Lung (tissue), 12 donors: ENCODE data around the gene MAGI3. TPM values are rescaled to one million over a fixed set of nuclear protein-coding genes. Genes with fewer than 3 reads are reported as not detected.

Source experiments
- ATAC-seq: fragments of 200-7000 bp; cut with Tn5 transposase; one replicate; pipeline ENCODE4 v1.9.1; 2020; ENCODE audit warnings: moderate number of reproducible peaks; ENCODE audit not compliant: insufficient read depth, low FRiP score
- DNase-seq, 3 donors: peaks; one replicate each; pipeline ENCODE4 v3.0.0-alpha.2; 2013 to 2017
- H3K27ac ChIP-seq, 2 donors: one replicate each; pipeline ENCODE4 v1.5.1; 2013; ENCODE audit warnings: mild to moderate bottlenecking in 2 of 2, moderate library complexity in 2 of 2, control low read depth in 1 of 2, inconsistent platforms in 1 of 2, low read depth in 1 of 2, low read length in 1 of 2
- H3K27me3 ChIP-seq, 3 donors: one replicate each; pipeline ENCODE4 v1.5.1; 2013; ENCODE audit warnings: low read length in 2 of 3; ENCODE audit not compliant: control insufficient read depth in 3 of 3, insufficient read depth in 3 of 3
- H3K36me3 ChIP-seq, 4 donors: one replicate each; pipeline ENCODE4 v1.5.1; 2013; ENCODE audit warnings: low read length in 4 of 4, mild to moderate bottlenecking in 1 of 4, moderate library complexity in 1 of 4; ENCODE audit not compliant: control insufficient read depth in 4 of 4, insufficient read depth in 4 of 4
- H3K4me1 ChIP-seq, 5 donors: one replicate each; pipeline ENCODE4 v1.5.1; 2013; ENCODE audit warnings: low read length in 5 of 5, mild to moderate bottlenecking in 2 of 5, moderate library complexity in 1 of 5; ENCODE audit not compliant: control insufficient read depth in 5 of 5, insufficient read depth in 5 of 5
- H3K4me3 ChIP-seq: one replicate; pipeline ENCODE4 v1.5.1; 2013; ENCODE audit warnings: mild to moderate bottlenecking, control low read depth, moderate library complexity
- H3K9ac ChIP-seq, 2 donors: one replicate each; pipeline ENCODE4 v1.5.1; 2013; ENCODE audit warnings: low read length in 2 of 2, control low read depth in 1 of 2; ENCODE audit not compliant: insufficient read depth in 1 of 2
- H3K9me3 ChIP-seq, 4 donors: one replicate each; pipeline ENCODE4 v1.5.1; 2013; ENCODE audit warnings: low read length in 3 of 4, mild to moderate bottlenecking in 1 of 4, moderate library complexity in 1 of 4; ENCODE audit not compliant: control insufficient read depth in 4 of 4, insufficient read depth in 3 of 4
- CTCF ChIP-seq: IDR thresholded peaks from 2 replicates; pipeline ENCODE4 v1.5.1; 2012; ENCODE audit warnings: mild to moderate bottlenecking; ENCODE audit errors: control extremely low read depth, extremely low read depth
- WGBS, 2 donors: extraction: QIAGEN DNeasy Blood & Tissue Kit; methylation state at CpG; one replicate each; pipeline ENCODE4 v1.1.7; 2013; 5-methylcytosine and 5-hydroxymethylcytosine counted together
- polyA plus RNA-seq, 2 donors: library from polyadenylated mRNA; stranded (reverse); fragments of 200-250 nt; gene quantifications; one replicate each; pipeline ENCODE4 v1.2.1, GENCODE V29; 2013
- total RNA-seq, 2 donors: library from RNA; depleted of rRNA in 1 of 2; stranded (reverse); fragments of >200 nt in 1 of 2; gene quantifications; one replicate each; pipeline ENCODE4 v1.2.1, GENCODE V29; 2014 to 2021
- donor health status: control.
- donor health status: control.
- donor health status: Bipolar disorder and iron deficiency.
- donor health status: healthy.
- donor health status: DM: yes; HTN: yes; CAD: no.

Gene MAGI3
- total and polyA plus RNA-seq, 4 donors = 7.5 to 137 (median 35.5) TPM

DNA sequence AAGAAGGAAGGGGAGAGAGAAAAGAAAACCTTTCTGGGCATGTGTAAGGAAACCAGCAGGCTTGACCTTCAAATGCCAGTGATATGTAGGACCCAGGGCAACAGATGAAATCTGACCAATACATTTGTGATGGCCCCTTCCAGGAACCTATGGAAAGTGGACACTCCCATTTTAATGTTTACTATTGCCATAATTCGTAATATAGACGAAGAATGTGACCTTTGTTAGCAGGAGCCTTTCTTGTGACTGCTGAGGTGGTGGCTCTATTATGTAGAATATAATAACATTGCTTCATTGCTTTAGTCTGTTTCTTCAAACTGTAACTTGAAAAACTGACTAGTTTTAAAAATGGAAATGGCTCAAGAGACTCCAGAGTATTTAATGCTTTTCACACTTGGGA, 150.8 kb downstream of the MAGI3 start:
- Histone ChIP-seq H3K4me3 (no peak overlapping the region), H3K4me1 (peaks cover 0 to 5% (median 0%) of the 10 kb centered on the region in 5 donors), H3K9me3 (peaks cover 0 to 3% (median 0%) of the 10 kb centered on the region in 4 donors), H3K9ac (no peak overlapping the region), H3K36me3 (peaks cover 0 to 1% (median 0%) of the 10 kb centered on the region in 4 donors), H3K27me3 (no peaks in the 10 kb centered on the region), H3K27ac (no peak overlapping the region)
- WGBS, 2 donors = 77 to 82% methylated on average over 2 of the region's 2 CpGs
- ATAC-seq (no peak), DNase-seq (no peak)
- no peak for TF ChIP-seq CTCF

GRCh38 chr1:113542221-113542701, 151.9 kb downstream of the MAGI3 start:
- peaks cover 0 to 1% (median 0%) of the 10 kb centered on the region in 4 donors for H3K36me3 ChIP-seq
- no peaks in the 10 kb centered on the region for H3K27me3 ChIP-seq
- WGBS, 2 donors = 60 to 70% methylated on average over 6 of the region's 6 CpGs
- ATAC-seq (no peak), DNase-seq (no peak)
- no peak overlapping the region for H3K27ac ChIP-seq
- H3K4me1 ChIP-seq = peaks cover 0 to 5% (median 0%) of the 10 kb centered on the region in 5 donors
- no peak for TF ChIP-seq CTCF
- peaks cover 0 to 2% (median 0%) of the 10 kb centered on the region in 4 donors for H3K9me3 ChIP-seq
- H3K9ac ChIP-seq = no peak overlapping the region
- H3K4me3 ChIP-seq = no peak overlapping the region

DNA sequence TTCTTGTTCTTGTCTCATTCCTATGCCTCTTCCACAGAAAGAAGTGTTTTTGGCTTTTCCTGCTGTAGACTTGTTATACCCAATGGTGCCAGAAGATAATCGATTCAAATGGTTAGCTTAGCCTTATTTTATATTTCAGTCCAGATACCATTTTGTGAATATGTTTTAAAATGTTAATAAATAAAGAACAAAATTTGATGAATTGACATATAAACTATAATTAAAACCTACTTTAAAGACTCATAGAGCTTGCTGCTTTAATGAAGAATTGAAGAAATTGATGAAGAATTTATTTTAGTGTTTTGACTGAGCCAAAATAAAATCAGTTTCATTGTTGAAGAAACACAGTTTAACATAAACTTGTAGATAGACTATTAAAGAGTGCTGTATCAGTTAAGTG, 152.8 kb downstream of the MAGI3 start:
- no peak overlapping the region for H3K9ac ChIP-seq

More for the DNA sequence above, 152.8 kb downstream of the MAGI3 start:
- Histone ChIP-seq H3K4me1 (peaks cover 0 to 5% (median 0%) of the 10 kb centered on the region in 5 donors), H3K4me3 (no peak overlapping the region), H3K9me3 (no peaks in the 10 kb centered on the region), H3K36me3 (peaks cover 0 to 1% (median 0%) of the 10 kb centered on the region in 4 donors), H3K27ac (no peak overlapping the region), H3K27me3 (no peaks in the 10 kb centered on the region)
- 100% methylated on average over 1 of the region's 1 CpG for WGBS, 2 donors
- no peak for TF ChIP-seq CTCF
- ATAC-seq (no peak), DNase-seq (no peak)
